GM12865 (cell line): ENCODE results near the gene TMEM174.

Experiments used
- DNase-seq: peaks from one replicate; pipeline ENCODE4 v3.0.0; 2010; ENCODE audit warnings: low read depth
- H3K4me3 ChIP-seq: 2 replicates; pipeline ENCODE4 v1.5.1; 2011; ENCODE audit warnings: mild to moderate bottlenecking, low read depth, low read length, control low read depth
- TF ChIP-seq, protein P1 (sequence below): IDR thresholded peaks from 2 replicates; pipeline ENCODE4 v1.5.1; 2011; ENCODE audit warnings: low read length, control low read depth, low read depth, inconsistent platforms; ENCODE audit not compliant: insufficient read depth; ENCODE audit errors: missing control alignments

TMEM174 gene, protein sequence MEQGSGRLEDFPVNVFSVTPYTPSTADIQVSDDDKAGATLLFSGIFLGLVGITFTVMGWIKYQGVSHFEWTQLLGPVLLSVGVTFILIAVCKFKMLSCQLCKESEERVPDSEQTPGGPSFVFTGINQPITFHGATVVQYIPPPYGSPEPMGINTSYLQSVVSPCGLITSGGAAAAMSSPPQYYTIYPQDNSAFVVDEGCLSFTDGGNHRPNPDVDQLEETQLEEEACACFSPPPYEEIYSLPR

DNA sequence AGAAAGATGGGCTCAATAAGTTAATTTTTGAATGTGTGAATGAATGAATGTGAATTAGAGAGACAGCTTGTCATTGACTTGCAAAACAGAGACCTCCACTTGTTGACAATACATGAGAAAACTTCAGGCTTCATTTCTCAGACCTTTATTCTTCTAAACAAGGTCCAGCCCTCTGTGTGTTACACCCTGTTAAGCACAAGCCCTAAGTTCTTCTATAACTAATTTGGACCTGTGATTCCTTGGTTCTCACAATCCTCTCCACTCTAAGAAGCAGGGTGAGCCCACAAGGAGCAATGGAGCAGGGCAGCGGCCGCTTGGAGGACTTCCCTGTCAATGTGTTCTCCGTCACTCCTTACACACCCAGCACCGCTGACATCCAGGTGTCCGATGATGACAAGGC, at the start of gene TMEM174:
TMEM174 (plus strand) TSS at position 243 of the 400 bp plus-strand sequence; CDS start at position 294, 51 bp downstream.
- no peak for DNase-seq
- H3K4me3 ChIP-seq: no peak within 1 kb of the TSS
- TF ChIP-seq, protein P1, sequence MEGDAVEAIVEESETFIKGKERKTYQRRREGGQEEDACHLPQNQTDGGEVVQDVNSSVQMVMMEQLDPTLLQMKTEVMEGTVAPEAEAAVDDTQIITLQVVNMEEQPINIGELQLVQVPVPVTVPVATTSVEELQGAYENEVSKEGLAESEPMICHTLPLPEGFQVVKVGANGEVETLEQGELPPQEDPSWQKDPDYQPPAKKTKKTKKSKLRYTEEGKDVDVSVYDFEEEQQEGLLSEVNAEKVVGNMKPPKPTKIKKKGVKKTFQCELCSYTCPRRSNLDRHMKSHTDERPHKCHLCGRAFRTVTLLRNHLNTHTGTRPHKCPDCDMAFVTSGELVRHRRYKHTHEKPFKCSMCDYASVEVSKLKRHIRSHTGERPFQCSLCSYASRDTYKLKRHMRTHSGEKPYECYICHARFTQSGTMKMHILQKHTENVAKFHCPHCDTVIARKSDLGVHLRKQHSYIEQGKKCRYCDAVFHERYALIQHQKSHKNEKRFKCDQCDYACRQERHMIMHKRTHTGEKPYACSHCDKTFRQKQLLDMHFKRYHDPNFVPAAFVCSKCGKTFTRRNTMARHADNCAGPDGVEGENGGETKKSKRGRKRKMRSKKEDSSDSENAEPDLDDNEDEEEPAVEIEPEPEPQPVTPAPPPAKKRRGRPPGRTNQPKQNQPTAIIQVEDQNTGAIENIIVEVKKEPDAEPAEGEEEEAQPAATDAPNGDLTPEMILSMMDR: no peak

DNA sequence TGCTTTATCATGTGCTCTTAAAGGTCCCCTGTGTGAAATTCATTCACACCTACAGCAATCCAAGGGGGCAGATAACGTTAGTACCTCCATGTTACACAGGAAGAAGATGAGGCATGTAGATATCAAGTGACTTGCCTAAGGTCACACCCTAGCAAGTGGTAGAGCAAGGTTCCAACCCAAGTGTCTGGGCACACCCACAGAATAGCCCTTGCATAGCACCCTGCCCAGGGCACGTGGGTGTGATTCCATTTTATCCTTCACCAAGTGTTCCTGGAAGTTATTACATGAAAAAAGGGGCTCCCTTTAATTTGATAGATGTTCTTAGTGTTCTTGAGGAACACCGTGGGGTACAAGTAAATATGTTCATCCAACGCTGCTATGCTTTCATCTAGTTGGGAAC, 47.7 kb upstream of the TMEM174 start:
- TF ChIP-seq, protein P1: no peak
- no peak overlapping the region for H3K4me3 ChIP-seq

DNA sequence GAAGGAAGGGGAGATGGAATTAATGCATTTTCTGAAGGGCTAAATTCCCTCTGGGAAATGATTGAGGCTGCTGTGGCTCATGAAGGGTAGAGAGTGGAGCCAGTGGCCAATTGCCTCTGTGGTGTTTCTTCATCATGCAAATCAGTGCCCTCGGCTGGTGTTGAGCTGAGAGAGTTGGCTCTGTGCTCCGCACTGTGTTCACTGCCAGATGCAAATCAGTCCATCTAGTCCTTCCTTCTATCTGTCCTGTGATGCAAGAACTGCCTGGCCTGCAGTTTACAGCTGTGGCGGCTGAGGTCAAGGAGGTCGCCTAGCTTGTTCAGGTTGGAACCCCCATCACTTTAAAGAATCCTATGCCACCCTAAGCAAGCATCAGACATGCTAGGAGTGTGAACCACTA, 46.6 kb upstream of the TMEM174 start:
- no peak for DNase-seq
- TF ChIP-seq, protein P1: no peak
- H3K4me3 ChIP-seq: no peak overlapping the region

More for the DNA sequence above, 47.7 kb upstream of the TMEM174 start:
- DNase-seq: no peak

DNA sequence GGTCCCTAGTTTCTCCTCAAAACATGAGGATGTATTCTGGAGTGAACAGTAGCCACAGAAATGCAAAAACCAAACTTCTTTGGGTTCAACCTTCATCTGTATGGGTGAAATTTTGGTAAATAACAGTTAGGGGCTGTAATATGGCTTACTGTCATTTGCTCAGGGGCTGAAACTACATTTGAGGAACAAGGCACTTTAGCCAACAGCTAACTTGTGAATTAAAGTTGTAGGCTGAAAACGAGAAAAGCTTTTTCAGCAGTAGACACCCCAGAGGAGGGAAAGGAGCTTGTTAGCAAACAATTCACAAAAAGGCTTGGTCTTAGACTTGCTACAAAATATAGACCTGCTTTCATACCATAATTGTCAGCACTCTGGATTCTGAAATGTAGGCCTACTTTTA, 46.0 kb upstream of the TMEM174 start:
- TF ChIP-seq, protein P1: no peak
- DNase-seq: peak; percentile 24
- no peak overlapping the region for H3K4me3 ChIP-seq

DNA sequence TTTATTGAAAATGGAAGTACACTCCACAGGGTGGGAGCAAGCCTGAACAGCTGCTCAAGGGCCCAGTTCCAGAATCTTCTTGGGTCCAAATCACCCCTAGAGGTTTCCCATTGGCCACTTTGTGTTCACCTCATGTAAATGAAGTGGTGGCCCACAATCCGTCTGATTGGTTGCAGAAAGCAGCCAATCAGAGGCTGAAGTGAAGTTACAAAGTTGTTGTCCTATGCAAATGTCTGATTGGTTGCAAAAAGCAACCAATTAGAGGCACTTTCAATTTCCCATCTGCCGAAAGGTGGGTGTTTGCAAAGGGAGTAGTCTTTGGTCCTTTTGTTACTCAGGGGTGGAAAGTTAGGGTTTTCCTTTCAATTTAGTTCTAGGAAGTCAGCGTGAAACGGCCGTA, 43.9 kb upstream of the TMEM174 start:
- TF ChIP-seq, protein P1: no peak
- no peak overlapping the region for H3K4me3 ChIP-seq
- no peak for DNase-seq

DNA sequence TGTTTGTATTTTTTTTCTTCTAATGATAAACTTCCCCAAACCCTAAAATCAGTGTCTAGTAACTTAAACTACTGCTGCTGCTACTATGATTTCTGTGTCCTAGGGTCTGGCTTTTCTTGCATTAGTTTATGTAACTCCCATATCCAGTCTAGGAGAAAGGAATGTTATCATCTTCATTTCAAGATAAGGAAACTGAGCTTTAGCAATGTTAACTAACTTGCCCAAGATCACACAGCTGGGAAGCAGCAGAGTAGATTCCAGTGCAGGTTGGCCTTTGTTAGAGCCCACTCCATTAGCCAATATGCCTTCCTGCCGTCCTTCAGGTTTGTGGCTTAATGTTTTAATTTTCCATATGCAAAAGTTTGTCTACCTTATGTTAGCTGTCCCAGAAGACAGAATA, 42.2 kb upstream of the TMEM174 start:
- H3K4me3 ChIP-seq: no peak overlapping the region
- TF ChIP-seq, protein P1: no peak

More for the DNA sequence above, 42.2 kb upstream of the TMEM174 start:
- no peak for DNase-seq
